Memory B cell (primary cell): Measurements from ENCODE around the gene ID2.

Experiments
- ATAC-seq: fragments of 150-1000 bp; cut with Tn5 transposase; 2 replicates; pipeline ENCODE4 v1.10.0; 2021; ENCODE audit warnings: low read depth, mild to moderate bottlenecking, moderate library complexity
- DNase-seq, 2 donors: peaks; one replicate each; pipeline ENCODE4 v3.0.0; 2022; ENCODE audit warnings: low spot score in 2 of 2
- H3K27ac Mint-ChIP-seq: one replicate; pipeline ENCODE4 v1.8.0; 2022; ENCODE audit warnings: mild to moderate bottlenecking, moderate library complexity, mixed read lengths
- H3K27me3 Mint-ChIP-seq: one replicate; pipeline ENCODE4 v1.8.0; 2022; ENCODE audit warnings: mixed read lengths
- H3K36me3 Mint-ChIP-seq: one replicate; pipeline ENCODE4 v1.8.0; 2022; ENCODE audit warnings: mild to moderate bottlenecking, mixed read lengths
- H3K4me1 Mint-ChIP-seq: one replicate; pipeline ENCODE4 v1.8.0; 2022; ENCODE audit warnings: mixed read lengths
- H3K4me3 Mint-ChIP-seq: one replicate; pipeline ENCODE4 v1.8.0; 2022; ENCODE audit warnings: mild to moderate bottlenecking, moderate library complexity, mixed read lengths
- H3K9me3 Mint-ChIP-seq: one replicate; pipeline ENCODE4 v1.8.0; 2022; ENCODE audit warnings: mixed read lengths

Gene ID2

DNA sequence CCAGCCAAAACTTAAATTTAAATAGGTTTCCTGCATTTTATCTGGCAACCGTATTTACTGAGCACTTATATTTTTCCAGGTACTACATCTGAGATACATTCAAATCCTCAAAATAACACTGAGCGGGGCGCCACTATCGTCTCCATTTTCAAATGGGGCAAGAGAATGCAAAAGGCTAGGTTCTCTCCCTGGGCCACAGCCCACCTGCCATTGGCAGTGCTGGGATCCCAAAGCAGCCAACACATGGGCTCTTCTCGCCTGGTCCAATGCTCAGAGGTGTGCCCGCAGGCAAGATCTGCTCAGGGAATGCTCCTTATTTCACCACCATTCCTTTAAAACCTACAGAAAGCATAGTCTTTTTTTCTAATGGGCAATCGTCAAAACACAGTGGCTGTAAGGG, 11.3 kb upstream of the ID2 start:
- Mint-ChIP-seq H3K36me3 (peaks cover 3% of the 10 kb centered on the region), H3K9me3 (peaks cover 11% of the 10 kb centered on the region), H3K4me1 (no peaks in the 10 kb centered on the region), H3K27me3 (peaks cover 3% of the 10 kb centered on the region), H3K27ac (no peak overlapping the region), H3K4me3 (no peak overlapping the region)
- DNase-seq = no peak
- ATAC-seq = no peak

DNA sequence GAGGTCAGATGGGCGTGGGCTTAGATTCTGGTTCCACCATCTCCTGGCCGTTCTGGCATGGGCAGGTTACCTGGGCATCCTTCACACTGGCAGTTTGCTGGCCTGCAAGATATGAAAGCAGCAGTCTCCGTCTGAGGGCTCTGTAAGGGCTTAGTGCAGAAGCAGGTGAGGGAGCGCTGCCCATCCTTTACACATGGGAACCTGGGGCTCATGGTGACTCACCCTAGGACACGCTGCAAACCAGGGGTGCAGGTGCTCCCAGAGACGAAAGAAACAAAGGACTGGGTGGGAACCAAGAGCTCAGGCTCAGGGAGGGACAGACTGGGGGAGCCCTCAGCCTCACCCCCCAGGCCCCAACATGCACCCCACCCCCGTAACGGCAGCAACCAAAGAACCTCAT, 10.7 kb upstream of the ID2 start:
- peaks cover 1% of the 10 kb centered on the region for H3K4me1 Mint-ChIP-seq
- no peak overlapping the region for H3K4me3 Mint-ChIP-seq
- no peak for ATAC-seq
- peaks cover 4% of the 10 kb centered on the region for H3K27me3 Mint-ChIP-seq
- peaks cover 11% of the 10 kb centered on the region for H3K9me3 Mint-ChIP-seq
- no peak for DNase-seq
- H3K27ac Mint-ChIP-seq = no peak overlapping the region
- peaks cover 3% of the 10 kb centered on the region for H3K36me3 Mint-ChIP-seq

DNA sequence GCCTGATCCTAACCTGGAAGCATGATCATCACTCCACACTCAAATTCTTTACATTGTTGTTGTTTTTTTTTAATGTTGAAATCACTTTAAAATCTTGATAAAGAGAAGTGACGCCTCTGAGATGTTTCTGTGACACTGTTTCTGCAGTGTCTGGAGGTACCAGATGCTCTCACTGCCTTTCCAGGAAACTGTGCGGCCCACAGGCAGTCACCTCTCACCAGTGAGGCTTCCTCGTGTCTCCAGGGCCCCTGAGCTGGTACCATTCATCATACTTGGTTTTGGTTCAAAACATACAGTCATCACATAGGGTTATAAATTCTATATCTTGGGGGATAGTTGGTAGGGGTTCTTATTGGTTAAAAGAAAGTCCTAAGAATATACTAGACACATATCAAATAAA, 10.1 kb upstream of the ID2 start:
- Mint-ChIP-seq H3K27me3 (peaks cover 5% of the 10 kb centered on the region), H3K27ac (no peak overlapping the region), H3K4me1 (peaks cover 2% of the 10 kb centered on the region), H3K36me3 (peaks cover 3% of the 10 kb centered on the region), H3K4me3 (no peak overlapping the region), H3K9me3 (peaks cover 11% of the 10 kb centered on the region)
- ATAC-seq (no peak), DNase-seq (no peak)

DNA sequence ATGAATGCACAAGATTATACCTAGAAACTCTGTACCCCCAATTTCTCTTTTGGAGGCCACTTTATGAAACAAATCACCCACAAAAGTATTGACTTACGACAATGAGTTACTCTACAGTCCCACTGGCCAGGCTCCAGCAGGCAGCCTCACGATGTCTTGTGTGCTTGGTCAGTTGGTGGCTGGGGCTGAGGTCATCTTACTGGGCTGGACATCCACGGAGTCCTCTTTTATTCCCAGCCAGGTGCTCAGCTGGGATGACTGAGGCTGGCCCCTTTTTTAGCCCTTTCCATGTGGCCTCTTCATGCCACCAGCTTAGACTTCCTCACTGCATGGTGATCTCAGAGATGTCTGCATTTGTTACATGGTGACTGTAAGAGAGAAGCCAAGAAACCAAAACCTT, 8.9 kb upstream of the ID2 start:
- Mint-ChIP-seq H3K27ac (no peak overlapping the region), H3K27me3 (peaks cover 8% of the 10 kb centered on the region), H3K4me1 (peaks cover 5% of the 10 kb centered on the region), H3K9me3 (peaks cover 11% of the 10 kb centered on the region), H3K36me3 (peaks cover 3% of the 10 kb centered on the region), H3K4me3 (no peak overlapping the region)
- ATAC-seq (no peak), DNase-seq (no peak)

DNA sequence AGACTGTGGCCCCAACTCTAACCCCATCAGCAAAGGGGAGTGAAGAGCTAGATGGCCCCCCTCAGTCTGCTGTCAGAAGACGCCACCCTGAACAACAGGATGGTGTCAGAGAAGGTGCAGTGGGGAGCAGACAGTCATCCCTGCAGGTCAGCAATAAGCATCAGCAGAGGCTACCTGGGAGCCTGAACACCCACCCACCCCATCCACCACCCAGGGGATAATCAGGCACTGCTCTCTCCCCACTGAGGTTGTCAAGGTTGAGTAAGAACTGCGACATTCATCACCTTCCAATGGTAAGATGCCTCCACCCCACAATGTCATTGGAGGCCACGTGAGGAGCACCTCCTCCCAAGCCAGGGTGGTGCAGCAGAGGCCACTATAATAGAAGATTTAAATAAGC, 8.5 kb upstream of the ID2 start:
- H3K36me3 Mint-ChIP-seq = peaks cover 3% of the 10 kb centered on the region
- no peak for ATAC-seq
- DNase-seq = no peak
- H3K4me3 Mint-ChIP-seq = no peak overlapping the region
- peaks cover 11% of the 10 kb centered on the region for H3K9me3 Mint-ChIP-seq
- peaks cover 10% of the 10 kb centered on the region for H3K27me3 Mint-ChIP-seq
- no peak overlapping the region for H3K27ac Mint-ChIP-seq
- peaks cover 6% of the 10 kb centered on the region for H3K4me1 Mint-ChIP-seq

DNA sequence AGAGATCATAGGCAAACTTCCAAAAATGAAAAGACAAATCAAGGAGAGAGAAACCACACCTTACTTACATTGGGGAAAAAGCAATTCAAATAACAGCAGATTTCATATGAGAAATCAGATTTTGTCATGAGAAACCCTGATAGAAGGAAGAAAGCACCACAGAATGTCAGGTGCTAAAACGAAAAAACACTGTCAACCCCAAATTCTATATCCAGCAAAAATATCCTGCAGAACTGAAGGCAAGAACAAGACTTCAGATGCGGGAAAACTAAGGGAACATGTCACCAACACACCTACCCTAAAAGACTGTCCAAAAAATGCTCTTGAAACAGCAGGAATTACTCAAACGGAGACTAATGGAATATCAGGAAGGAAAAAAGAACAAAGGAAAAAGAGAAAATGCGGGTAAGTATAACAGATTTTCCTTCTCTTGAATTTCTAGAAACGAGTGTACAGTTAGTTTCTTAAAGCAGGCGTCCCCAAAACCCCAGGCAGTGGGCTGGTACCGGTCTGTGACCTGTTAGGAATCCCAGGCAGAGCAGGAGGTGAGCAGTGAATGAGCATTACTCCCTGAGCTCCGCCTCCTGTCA, 7.3 kb upstream of the ID2 start:
- DNase-seq (no peak), ATAC-seq (no peak)
- Mint-ChIP-seq H3K36me3 (peaks cover 3% of the 10 kb centered on the region), H3K27me3 (peaks cover 15% of the 10 kb centered on the region), H3K9me3 (peaks cover 11% of the 10 kb centered on the region), H3K27ac (no peak overlapping the region), H3K4me3 (no peak overlapping the region), H3K4me1 (peaks cover 9% of the 10 kb centered on the region)

DNA sequence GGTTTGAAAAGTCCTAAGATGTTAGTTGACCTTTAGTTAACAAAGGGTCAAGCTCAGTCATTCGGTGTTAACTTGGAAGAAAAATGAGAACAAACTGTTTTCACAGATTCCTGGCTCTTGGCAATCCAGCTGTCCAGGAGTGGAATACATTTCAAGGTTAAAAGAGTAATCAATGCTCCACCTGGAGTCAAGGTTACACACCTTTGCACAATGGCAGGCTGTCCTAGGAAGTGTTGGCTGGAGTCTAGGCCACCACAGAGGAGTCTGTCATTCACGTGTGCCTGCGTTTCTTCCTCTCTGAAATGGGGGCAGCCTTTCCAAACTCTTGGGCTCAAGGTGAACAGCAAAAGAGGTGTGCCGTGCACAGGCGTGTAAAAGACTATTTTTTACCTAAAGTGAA, 6.3 kb upstream of the ID2 start:
- Mint-ChIP-seq H3K9me3 (peaks cover 11% of the 10 kb centered on the region), H3K4me3 (no peak overlapping the region), H3K27me3 (peaks cover 18% of the 10 kb centered on the region), H3K36me3 (peaks cover 3% of the 10 kb centered on the region), H3K4me1 (peaks cover 12% of the 10 kb centered on the region), H3K27ac (no peak overlapping the region)
- no peak for DNase-seq
- no peak for ATAC-seq

DNA sequence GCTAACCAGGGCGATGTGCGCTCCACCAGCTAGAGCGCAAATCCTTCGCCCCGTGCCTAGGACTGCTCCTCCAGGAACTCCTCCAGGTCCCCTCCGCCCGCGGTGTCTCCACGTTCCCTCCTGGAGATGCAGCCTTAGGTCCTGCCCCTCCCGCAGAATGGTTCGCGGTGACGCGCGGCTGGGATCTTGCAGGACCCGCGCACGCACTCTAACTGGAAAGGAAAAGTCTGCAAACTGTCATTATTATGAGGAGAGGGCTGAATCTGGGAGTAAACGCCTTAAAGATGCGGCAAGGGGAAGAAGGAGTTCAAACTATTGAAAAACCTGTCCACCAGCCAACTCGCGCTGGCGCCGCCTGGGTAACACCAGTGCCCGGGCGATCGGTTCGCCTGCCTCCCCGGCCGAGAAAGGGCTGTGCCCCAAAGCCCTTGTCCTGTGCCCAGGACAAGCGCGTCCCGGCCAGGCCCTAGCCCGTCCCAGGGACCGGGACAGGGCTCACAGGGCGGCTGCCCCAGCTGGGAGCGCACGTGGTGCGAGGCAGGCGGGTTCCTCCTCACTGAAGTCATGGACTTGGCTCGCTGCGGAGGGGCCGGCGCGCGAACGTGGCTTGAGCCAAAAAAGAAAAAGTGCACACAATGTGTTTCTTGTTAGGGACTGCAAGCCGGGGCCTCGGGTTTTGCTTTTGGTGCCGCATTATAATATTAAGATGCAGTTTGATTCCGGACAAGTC, 5.5 kb upstream of the ID2 start:
- DNase-seq (no peak), ATAC-seq (no peak)
- H3K27ac Mint-ChIP-seq = no peak overlapping the region
- H3K4me3 Mint-ChIP-seq = no peak overlapping the region
- peaks cover 3% of the 10 kb centered on the region for H3K36me3 Mint-ChIP-seq
- H3K9me3 Mint-ChIP-seq = peaks cover 11% of the 10 kb centered on the region
- H3K27me3 Mint-ChIP-seq = peaks cover 22% of the 10 kb centered on the region
- H3K4me1 Mint-ChIP-seq = peaks cover 16% of the 10 kb centered on the region

DNA sequence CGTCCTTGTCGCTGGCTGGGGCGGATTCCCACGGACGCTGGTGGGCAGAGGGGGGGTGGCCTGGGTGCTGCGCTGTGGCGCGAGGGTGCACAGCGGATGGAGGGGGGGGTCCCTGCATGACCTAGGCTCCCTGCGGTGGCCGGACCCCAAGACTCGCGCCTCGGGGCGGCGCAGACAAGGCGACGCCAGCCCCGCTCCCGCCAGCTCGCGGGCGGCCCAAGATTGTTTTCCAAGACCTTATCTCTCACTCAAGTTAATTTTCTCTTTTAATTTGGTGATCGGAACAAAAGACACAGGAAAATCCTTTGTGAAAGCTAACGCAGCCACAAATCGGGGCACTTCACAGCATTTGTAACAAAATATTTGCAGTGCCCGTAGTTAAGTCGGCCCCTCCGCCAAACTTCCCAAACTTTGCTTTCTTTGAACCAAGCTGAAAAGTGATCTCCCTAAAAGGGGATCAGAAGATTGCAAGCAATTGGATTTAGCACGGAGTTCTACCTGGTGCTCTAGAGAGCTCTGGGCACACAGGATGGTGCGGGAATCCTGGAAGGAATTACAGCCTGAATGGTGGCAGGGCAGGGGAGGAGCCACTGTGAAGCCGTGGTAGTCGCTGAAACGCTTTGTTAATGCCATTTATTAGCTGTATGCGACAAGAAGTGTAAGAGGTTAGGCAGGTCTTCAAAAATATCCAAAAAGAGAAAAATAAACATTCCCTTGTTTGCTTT, 4.8 kb upstream of the ID2 start:
- DNase-seq (no peak), ATAC-seq (no peak)
- Mint-ChIP-seq H3K27ac (no peak overlapping the region), H3K36me3 (peaks cover 3% of the 10 kb centered on the region), H3K4me3 (no peak overlapping the region), H3K4me1 (peaks cover 18% of the 10 kb centered on the region), H3K27me3 (peaks cover 23% of the 10 kb centered on the region), H3K9me3 (peaks cover 11% of the 10 kb centered on the region)

DNA sequence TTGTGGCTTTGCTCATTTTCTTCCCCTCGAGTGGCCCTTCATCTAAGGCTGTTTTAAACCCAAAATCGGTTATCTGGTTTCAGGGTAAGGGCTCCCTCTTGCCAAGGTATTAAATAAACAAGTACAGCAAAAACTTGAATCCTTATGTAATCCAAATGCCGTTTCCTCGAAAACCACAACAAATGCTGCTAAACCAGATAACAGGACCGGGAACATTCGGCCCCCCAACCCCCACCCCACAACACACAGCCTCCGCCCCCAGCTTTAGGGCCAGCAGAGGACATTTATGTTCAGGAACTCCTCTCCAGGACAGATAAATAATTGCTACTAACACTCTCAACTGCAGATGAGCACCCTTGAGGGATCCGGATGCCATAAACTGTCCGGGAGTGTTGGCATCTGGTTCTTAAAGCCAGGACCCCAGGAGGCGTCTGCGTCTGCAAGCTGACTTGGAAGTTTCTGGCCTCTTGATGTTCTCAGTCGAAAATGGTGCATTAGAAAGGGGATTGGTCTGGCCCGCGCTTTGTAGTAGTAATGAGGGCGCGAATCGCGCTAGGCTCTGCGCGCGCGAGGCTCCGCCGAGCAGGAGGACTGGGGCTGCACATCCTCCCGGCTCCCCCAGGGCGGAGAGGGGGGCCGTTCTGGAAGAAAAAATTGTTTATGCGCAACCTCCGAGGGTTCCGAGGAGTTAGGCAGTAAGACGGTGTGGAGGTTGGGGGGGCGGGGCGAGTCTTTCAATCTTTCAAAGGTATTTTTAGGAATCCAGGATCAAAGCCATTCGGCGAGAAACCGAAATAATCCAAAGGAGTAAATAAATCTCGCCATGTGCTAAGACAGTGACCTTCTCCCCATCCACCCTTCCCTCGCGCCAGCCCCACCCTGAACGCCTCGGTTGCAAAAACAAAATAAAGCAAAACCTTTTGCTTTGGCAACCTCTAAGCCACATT, 3.9 kb upstream of the ID2 start:
- peak overlapping the region; percentile 71 for H3K4me3 Mint-ChIP-seq
- H3K27ac Mint-ChIP-seq = peak overlapping the region; percentile 38
- H3K36me3 Mint-ChIP-seq = peaks cover 3% of the 10 kb centered on the region
- peaks cover 31% of the 10 kb centered on the region for H3K27me3 Mint-ChIP-seq
- DNase-seq (peak in 1 of 2 donors; percentile 30), ATAC-seq (no peak)
- H3K9me3 Mint-ChIP-seq = peaks cover 11% of the 10 kb centered on the region
- peaks cover 26% of the 10 kb centered on the region for H3K4me1 Mint-ChIP-seq

DNA sequence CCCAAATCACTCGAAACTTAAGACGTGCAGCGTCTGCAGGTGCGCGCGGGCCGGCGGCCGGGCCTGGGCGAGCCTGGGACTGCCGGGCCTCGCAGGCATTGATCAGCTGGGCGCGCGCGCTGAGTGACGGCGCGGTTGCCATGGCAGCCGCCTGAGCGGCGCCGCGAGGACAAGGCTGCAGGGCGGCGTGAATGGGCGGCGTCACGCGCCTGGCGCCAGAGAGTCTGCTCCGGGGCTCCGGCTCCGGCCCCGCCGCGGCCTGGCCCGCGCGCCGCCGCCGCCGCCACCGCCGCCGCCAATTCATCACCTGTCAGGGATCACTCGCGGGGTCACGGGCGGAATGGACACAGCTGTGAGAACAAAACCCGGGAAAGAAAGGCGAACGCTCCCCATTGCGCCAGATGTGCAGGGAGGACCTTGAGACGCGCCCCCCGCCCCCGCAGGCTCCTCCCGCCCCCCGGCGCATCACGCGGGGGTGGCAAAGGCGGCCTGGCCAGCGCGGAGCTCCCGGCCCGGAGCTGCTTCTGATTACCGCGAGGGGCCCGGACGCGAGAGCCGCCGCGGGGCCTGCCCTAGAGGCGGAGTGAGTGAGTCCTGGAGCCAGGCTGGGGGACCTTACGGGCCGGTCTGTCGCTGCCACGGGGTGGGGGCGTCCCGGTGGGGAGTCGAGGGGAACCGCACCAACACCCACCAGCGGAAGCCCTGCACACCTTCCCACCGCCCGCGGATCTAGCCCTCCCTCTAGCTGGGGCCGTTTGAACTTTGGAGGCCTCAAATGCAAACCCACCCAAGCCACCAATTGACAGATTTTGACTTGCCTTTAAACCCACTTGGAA, 2.9 kb upstream of the ID2 start:
- Mint-ChIP-seq H3K4me3 (peak overlapping the region; percentile 71), H3K4me1 (peaks cover 29% of the 10 kb centered on the region), H3K9me3 (peaks cover 7% of the 10 kb centered on the region), H3K27me3 (peaks cover 37% of the 10 kb centered on the region), H3K27ac (no peak overlapping the region), H3K36me3 (peaks cover 3% of the 10 kb centered on the region)
- ATAC-seq = peak; percentile 59
- peak; percentile 25 to 52 for DNase-seq

DNA sequence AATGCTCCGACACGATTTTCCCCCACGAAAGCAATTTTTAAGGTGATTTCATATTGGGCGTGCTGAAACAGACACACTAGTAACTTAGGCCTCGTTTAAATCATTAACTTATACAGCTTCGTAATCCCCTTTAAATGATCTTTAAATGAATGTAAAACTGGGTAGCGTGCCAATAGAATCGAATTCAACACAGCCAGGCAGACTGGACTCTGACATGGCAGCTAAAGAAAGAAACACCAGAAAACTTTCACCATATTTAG, 2.4 kb upstream of the ID2 start:
- H3K9me3 Mint-ChIP-seq = peaks cover 3% of the 10 kb centered on the region
- peaks cover 30% of the 10 kb centered on the region for H3K4me1 Mint-ChIP-seq
- no peak overlapping the region for H3K27ac Mint-ChIP-seq
- H3K36me3 Mint-ChIP-seq = peaks cover 2% of the 10 kb centered on the region
- peak overlapping the region; percentile 55 for H3K4me3 Mint-ChIP-seq
- no peak for DNase-seq
- peaks cover 38% of the 10 kb centered on the region for H3K27me3 Mint-ChIP-seq
- no peak for ATAC-seq
